T-helper 1 cell treated with Interleukin-12 subunit alpha and Interleukin-12 subunit beta and Interleukin-4 antibody, amounts not matched to agents 30 ng/mL and 1 ng/mL, for 36 hours (primary cell): ENCODE results near the gene NT5DC1. TPM values are rescaled to one million over a fixed set of nuclear protein-coding genes. Genes with fewer than 3 reads are reported as not detected.

Experiments
- intact Hi-C: fragments of 100-400 bp; cut with micrococcal nuclease; formaldehyde crosslinking; loops from one replicate; pipeline ENCODE4 v1.15.1; 2024
- total RNA-seq: library from RNA; stranded (reverse); gene quantifications from 2 replicates; pipeline ENCODE4 v1.2.3, GENCODE V29; 2022

Gene NT5DC1
- total RNA-seq, 1 donor from 2014 or later = 34.4 TPM

GRCh38 chr6:116133453-116133852, 32.8 kb downstream of the NT5DC1 start:
- intact Hi-C loops = no loop called here

GRCh38 chr6:116136373-116136772, 35.7 kb downstream of the NT5DC1 start:
- intact Hi-C loops = no loop called here

GRCh38 chr6:116136933-116137340, 36.3 kb downstream of the NT5DC1 start:
- intact Hi-C loops = no loop called here

- intact Hi-C loops = no loop called here
Measured at GRCh38 chr6:116139917-116140316, 39.3 kb downstream of the NT5DC1 start.

GRCh38 chr6:116144605-116145004, 44.0 kb downstream of the NT5DC1 start:
- intact Hi-C loops = no loop called here

GRCh38 chr6:116145803-116146675, 45.4 kb downstream of the NT5DC1 start:
- intact Hi-C loops = no loop called here

GRCh38 chr6:116152620-116153019, 52.0 kb downstream of the NT5DC1 start:
- intact Hi-C loops = no loop called here

GRCh38 chr6:116154887-116155286, 54.2 kb downstream of the NT5DC1 start:
- intact Hi-C loops = no loop called here

GRCh38 chr6:116156405-116157326, 56.0 kb downstream of the NT5DC1 start:
- intact Hi-C loops = no loop called here

- intact Hi-C loops = no loop called here
Measured at GRCh38 chr6:116157391-116157790, 56.7 kb downstream of the NT5DC1 start.

- intact Hi-C loops = no loop called here
Measured at GRCh38 chr6:116158641-116159040, 58.0 kb downstream of the NT5DC1 start.

- intact Hi-C loops = no loop called here
Measured at GRCh38 chr6:116159782-116160524, 59.3 kb downstream of the NT5DC1 start.

GRCh38 chr6:116165596-116165995, 64.9 kb downstream of the NT5DC1 start:
- intact Hi-C loops = no loop called here

GRCh38 chr6:116166369-116166768, 65.7 kb downstream of the NT5DC1 start:
- intact Hi-C loops = no loop called here

GRCh38 chr6:116168148-116168547, 67.5 kb downstream of the NT5DC1 start:
- intact Hi-C loops = no loop called here

- intact Hi-C loops = no loop called here
Measured at GRCh38 chr6:116169880-116170279, 69.2 kb downstream of the NT5DC1 start.

GRCh38 chr6:116170358-116171057, 69.9 kb downstream of the NT5DC1 start:
- intact Hi-C loops = no loop called here

GRCh38 chr6:116173928-116174327, 73.3 kb downstream of the NT5DC1 start:
- intact Hi-C loops = no loop called here

- intact Hi-C loops = no loop called here
Measured at GRCh38 chr6:116175344-116175743, 74.7 kb downstream of the NT5DC1 start.

- intact Hi-C loops = no loop called here
Measured at GRCh38 chr6:116176596-116176995, 75.9 kb downstream of the NT5DC1 start.

GRCh38 chr6:116180375-116180774, 79.7 kb downstream of the NT5DC1 start:
- intact Hi-C loops = no loop called here
